H1 (cell line): Measurements from ENCODE around the gene BBS12.

ENCODE experiments used
- ASH2L ChIP-seq: fragments of 200-600, 300-600 bp; sonication (generic); IDR thresholded peaks from one replicate; pipeline ENCODE4 v1.7.1; 2017; ENCODE audit warnings: low read length
- BRCA1 ChIP-seq: IDR thresholded peaks from 2 replicates; pipeline ENCODE4 v1.6.1; 2012; ENCODE audit warnings: low read depth, low read length, improper control_type of control experiment
- CEBPB ChIP-seq: IDR thresholded peaks from 2 replicates; pipeline ENCODE4 v1.6.1; 2012; ENCODE audit warnings: low read depth, low read length
- CREB1 ChIP-seq: IDR thresholded peaks from 2 replicates; pipeline ENCODE4 v1.6.1; 2012; ENCODE audit warnings: inconsistent platforms
- EP300 ChIP-seq, 2 experiments: IDR thresholded peaks; 1 replicate in 1 of 2; 2 replicates in 1 of 2; pipeline ENCODE4 v1.6.1; 2011 to 2012; ENCODE audit warnings: low read depth in 2 of 2, low read length in 2 of 2, mild to moderate bottlenecking in 2 of 2, borderline replicate concordance in 1 of 2, inconsistent platforms in 1 of 2, moderate library complexity in 1 of 2
- EZH2 ChIP-seq: fragments of 200-600 bp; sonication (generic); IDR thresholded peaks from 2 replicates; pipeline ENCODE4 v1.7.1; 2012; ENCODE audit warnings: low read depth, mild to moderate bottlenecking, moderate library complexity, low read length, inconsistent platforms; ENCODE audit not compliant: severe bottlenecking
- JUND ChIP-seq: IDR thresholded peaks from 2 replicates; pipeline ENCODE4 v1.6.1; 2011; ENCODE audit warnings: mild to moderate bottlenecking, improper control_type of control experiment, low read length
- MAX ChIP-seq: IDR thresholded peaks from 2 replicates; pipeline ENCODE4 v1.6.1; 2012; ENCODE audit warnings: inconsistent platforms
- NRF1 ChIP-seq: IDR thresholded peaks from 2 replicates; pipeline ENCODE4 v1.6.1; 2011; ENCODE audit warnings: mild to moderate bottlenecking, low read depth, low read length, improper control_type of control experiment
- POLR2A ChIP-seq, 2 experiments: IDR thresholded peaks; 1 replicate in 1 of 2; 2 replicates in 1 of 2; pipeline ENCODE4 v1.6.1; 2011; ENCODE audit warnings: low read depth in 2 of 2, low read length in 2 of 2, mild to moderate bottlenecking in 2 of 2; ENCODE audit errors: control extremely low read depth in 1 of 2
- RAD21 ChIP-seq, 2 experiments: IDR thresholded peaks in 1 of 2; conservative IDR thresholded peaks in 1 of 2; 2 replicates each; pipeline ENCODE4 v1.6.1; 2011; ENCODE audit warnings: low read depth in 2 of 2, low read length in 2 of 2, improper control_type of control experiment in 1 of 2, inconsistent platforms in 1 of 2, mild to moderate bottlenecking in 1 of 2, moderate library complexity in 1 of 2
- RFX5 ChIP-seq: IDR thresholded peaks from 2 replicates; pipeline ENCODE4 v1.6.1; 2011; ENCODE audit warnings: low read depth, low read length, improper control_type of control experiment, borderline replicate concordance
- SIRT6 ChIP-seq: IDR thresholded peaks from one replicate; pipeline ENCODE4 v1.7.1; 2012; ENCODE audit warnings: low read length, inconsistent platforms
- TF ChIP-seq, protein P1 (sequence below), 3 experiments: IDR thresholded peaks; 1 replicate in 2 of 3; 2 replicates in 1 of 3; pipeline versions ENCODE4 v1.5.1 to v1.6.1; 2011; ENCODE audit warnings: low read length in 3 of 3, mild to moderate bottlenecking in 3 of 3, inconsistent platforms in 2 of 3, low read depth in 1 of 3, moderate library complexity in 1 of 3; ENCODE audit not compliant: insufficient read depth in 1 of 3; ENCODE audit errors: control extremely low read depth in 1 of 3

DNA sequence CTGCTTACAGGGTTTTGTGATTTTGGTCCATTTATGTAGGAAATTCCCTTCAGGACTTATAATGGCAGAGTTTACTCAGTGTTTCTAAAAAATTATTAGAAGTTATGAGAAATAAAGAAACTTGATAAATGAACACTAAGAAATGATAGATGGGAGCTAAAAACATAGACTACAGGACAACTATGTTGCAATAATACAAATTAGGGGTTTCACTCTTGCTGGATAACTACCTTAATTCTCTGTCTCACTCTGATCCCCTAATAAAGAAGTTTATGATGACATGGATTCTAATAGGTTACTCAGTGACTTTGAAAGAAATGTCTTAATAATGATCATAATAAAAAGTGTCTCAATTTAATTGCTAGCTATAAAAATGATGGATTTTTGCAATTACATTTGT lies 23.3 kb upstream of the BBS12 start:
- TF ChIP-seq, protein P1, sequence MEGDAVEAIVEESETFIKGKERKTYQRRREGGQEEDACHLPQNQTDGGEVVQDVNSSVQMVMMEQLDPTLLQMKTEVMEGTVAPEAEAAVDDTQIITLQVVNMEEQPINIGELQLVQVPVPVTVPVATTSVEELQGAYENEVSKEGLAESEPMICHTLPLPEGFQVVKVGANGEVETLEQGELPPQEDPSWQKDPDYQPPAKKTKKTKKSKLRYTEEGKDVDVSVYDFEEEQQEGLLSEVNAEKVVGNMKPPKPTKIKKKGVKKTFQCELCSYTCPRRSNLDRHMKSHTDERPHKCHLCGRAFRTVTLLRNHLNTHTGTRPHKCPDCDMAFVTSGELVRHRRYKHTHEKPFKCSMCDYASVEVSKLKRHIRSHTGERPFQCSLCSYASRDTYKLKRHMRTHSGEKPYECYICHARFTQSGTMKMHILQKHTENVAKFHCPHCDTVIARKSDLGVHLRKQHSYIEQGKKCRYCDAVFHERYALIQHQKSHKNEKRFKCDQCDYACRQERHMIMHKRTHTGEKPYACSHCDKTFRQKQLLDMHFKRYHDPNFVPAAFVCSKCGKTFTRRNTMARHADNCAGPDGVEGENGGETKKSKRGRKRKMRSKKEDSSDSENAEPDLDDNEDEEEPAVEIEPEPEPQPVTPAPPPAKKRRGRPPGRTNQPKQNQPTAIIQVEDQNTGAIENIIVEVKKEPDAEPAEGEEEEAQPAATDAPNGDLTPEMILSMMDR (IDR thresholded peaks at IDR 0.05; ENCODE audit: control extremely low read depth in 1 of 3, insufficient read depth in 1 of 3, low read depth in 1 of 3, low read length in 3 of 3): no peak
- TF ChIP-seq POLR2A (IDR thresholded peaks at IDR 0.05; ENCODE audit: control extremely low read depth in 1 of 2, low read depth in 2 of 2, low read length in 2 of 2) (no peak), NRF1 (no peak), EZH2 (no peak), ASH2L (no peak), EP300 (IDR thresholded peaks at IDR 0.05; ENCODE audit: borderline replicate concordance in 1 of 2, low read depth in 2 of 2, low read length in 2 of 2) (no peak), MAX (no peak), RFX5 (no peak), RAD21 (IDR thresholded peaks at IDR 0.05 in 1 of 2, conservative IDR thresholded peaks at IDR 0.05 in 1 of 2; ENCODE audit: low read depth in 2 of 2, low read length in 2 of 2) (no peak), JUND (no peak), SIRT6 (no peak), BRCA1 (no peak), CEBPB (peak; percentile 28; the same call in 1 of the 2 replicates), CREB1 (no peak)
